ENCODE measurements around the gene DUSP11. TPM values are rescaled to one million over a fixed set of nuclear protein-coding genes. Genes with fewer than 3 reads are reported as not detected.

The DUSP11 gene
- total RNA-seq, 1 experiment from 2014 or later, result 22.9 TPM

DNA sequence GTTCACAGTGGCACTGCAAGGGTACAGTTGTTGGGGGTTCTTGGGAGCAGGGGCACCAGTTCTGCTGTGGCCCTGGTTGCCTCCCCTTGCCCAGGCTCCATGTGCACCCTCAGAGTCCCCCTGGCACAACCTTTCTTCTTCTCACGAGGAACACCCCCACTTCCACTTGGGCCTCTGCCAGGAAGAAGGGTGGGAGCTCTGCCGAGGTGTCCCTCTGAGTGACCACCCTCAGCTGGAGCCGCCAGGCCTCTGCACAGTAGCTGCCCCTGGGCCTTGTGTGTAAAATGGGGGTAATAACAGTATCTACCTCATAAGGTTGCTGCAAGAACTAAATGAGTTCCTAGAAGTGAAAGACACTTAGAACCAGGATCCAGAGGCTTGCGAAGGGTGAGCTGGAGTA lies 51.2 kb downstream of the DUSP11 start:
- Histone ChIP-seq H3K4me3 (replicated peaks in 1 of 2; ENCODE audit: low read depth in 1 of 2, low read length in 2 of 2) (no peak overlapping the region), H3K79me2 (ENCODE audit: insufficient read depth, low read length) (no peaks in the 10 kb centered on the region), H2AFZ (ENCODE audit: low read depth, low read length, poor library complexity, severe bottlenecking) (no peak overlapping the region), H3K9ac (ENCODE audit: low read length) (no peak overlapping the region), H3K4me2 (ENCODE audit: low read length) (no peak overlapping the region), H3K9me2 (ENCODE audit: insufficient read depth) (no peaks in the 10 kb centered on the region), H3K27ac (ENCODE audit: low read depth, low read length) (no peak overlapping the region), H3K27me3 (ENCODE audit: insufficient read depth, low read length) (no peaks in the 10 kb centered on the region), H4K20me1 (ENCODE audit: insufficient read depth) (no peaks in the 10 kb centered on the region), H3K9me3 (ENCODE audit: control insufficient read depth in 1 of 2, insufficient read depth in 1 of 2, low read depth in 1 of 2, low read length in 2 of 2) (no peaks in the 10 kb centered on the region), H3K4me1 (ENCODE audit: control insufficient read depth in 1 of 2, insufficient read depth in 2 of 2, low read length in 2 of 2) (no peaks in the 10 kb centered on the region), H3K36me3 (ENCODE audit: control insufficient read depth in 1 of 2, insufficient read depth in 2 of 2, low read length in 2 of 2) (peaks cover 14 to 17% of the 10 kb centered on the region in 2 experiments; a peak in 3 of 4 replicates)
- POLR2A ChIA-PET, result no interaction called here
- intact Hi-C loops (cut with micrococcal nuclease), result no loop called here
- RAD21 ChIA-PET (ENCODE audit: low non-redundant PET in 1 of 2, low total read pairs in 2 of 2, uncharacterized antibody in 2 of 2, unreplicated experiment in 2 of 2), result no interaction called here
- TF ChIP-seq, protein P1, sequence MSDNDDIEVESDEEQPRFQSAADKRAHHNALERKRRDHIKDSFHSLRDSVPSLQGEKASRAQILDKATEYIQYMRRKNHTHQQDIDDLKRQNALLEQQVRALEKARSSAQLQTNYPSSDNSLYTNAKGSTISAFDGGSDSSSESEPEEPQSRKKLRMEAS (IDR thresholded peaks at IDR 0.05), result no peak
- no peak for TF ChIP-seq RAD21 (IDR thresholded peaks at IDR 0.05; ENCODE audit: low read depth)
- no peak for TF ChIP-seq ELF1 (IDR thresholded peaks at IDR 0.05; ENCODE audit: borderline replicate concordance, low read depth)
- TF ChIP-seq SIN3A (IDR thresholded peaks at IDR 0.05; ENCODE audit: low read depth), result no peak
- no peak for TF ChIP-seq SP1 (IDR thresholded peaks at IDR 0.05; ENCODE audit: low read depth)
- TF ChIP-seq ZNF274 (IDR thresholded peaks at IDR 0.05; ENCODE audit: low read depth, low read length), result no peak
- TF ChIP-seq CBX3 (IDR thresholded peaks at IDR 0.05; ENCODE audit: low read depth), result no peak
- no peak for TF ChIP-seq POLR2A (IDR thresholded peaks at IDR 0.05; ENCODE audit: borderline replicate concordance, extremely low read depth, insufficient read depth, insufficient read length)
- no peak for TF ChIP-seq TCF7L2 (IDR thresholded peaks at IDR 0.05; ENCODE audit: borderline replicate concordance, extremely low read depth, insufficient read depth, insufficient read length)
- no peak for TF ChIP-seq EGR1 (IDR thresholded peaks at IDR 0.05; ENCODE audit: low read depth)
- no peak for TF ChIP-seq CEBPB (IDR thresholded peaks at IDR 0.05; ENCODE audit: low read depth)
- CTCF ChIA-PET, result no interaction called here
- ATAC-seq (no peak), DNase-seq (ENCODE audit: low read depth, low spot score) (no peak)
- no TSS peak for BruUV-seq (replicated peaks)

DNA sequence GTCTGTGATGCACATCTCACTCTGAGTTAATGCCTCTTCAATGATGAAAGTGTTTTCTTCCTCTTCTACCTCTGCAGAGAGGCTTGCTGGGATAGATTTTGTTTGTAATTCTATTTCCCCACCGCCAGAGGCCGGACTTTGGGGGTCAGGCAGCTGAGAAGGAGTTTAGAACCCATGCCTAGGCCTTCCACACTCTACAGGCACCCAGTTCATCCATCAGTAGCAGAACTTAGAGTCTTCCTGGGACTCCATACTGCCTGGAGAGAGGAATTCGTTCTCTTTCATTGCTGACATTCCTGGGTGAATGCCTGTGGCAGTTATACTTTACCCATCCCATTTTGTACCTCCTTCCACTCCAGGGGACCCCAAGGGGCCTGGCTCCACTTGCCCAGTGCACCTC lies 51.9 kb downstream of the DUSP11 start:
- ATAC-seq, result 0 out of 2 replicates have a peak, but pooled peaks have one; percentile 17
- RAD21 ChIA-PET (ENCODE audit: low non-redundant PET in 1 of 2, low total read pairs in 2 of 2, uncharacterized antibody in 2 of 2, unreplicated experiment in 2 of 2), result no interaction called here

More for the DNA sequence above, 51.9 kb downstream of the DUSP11 start:
- TF ChIP-seq, protein P2, sequence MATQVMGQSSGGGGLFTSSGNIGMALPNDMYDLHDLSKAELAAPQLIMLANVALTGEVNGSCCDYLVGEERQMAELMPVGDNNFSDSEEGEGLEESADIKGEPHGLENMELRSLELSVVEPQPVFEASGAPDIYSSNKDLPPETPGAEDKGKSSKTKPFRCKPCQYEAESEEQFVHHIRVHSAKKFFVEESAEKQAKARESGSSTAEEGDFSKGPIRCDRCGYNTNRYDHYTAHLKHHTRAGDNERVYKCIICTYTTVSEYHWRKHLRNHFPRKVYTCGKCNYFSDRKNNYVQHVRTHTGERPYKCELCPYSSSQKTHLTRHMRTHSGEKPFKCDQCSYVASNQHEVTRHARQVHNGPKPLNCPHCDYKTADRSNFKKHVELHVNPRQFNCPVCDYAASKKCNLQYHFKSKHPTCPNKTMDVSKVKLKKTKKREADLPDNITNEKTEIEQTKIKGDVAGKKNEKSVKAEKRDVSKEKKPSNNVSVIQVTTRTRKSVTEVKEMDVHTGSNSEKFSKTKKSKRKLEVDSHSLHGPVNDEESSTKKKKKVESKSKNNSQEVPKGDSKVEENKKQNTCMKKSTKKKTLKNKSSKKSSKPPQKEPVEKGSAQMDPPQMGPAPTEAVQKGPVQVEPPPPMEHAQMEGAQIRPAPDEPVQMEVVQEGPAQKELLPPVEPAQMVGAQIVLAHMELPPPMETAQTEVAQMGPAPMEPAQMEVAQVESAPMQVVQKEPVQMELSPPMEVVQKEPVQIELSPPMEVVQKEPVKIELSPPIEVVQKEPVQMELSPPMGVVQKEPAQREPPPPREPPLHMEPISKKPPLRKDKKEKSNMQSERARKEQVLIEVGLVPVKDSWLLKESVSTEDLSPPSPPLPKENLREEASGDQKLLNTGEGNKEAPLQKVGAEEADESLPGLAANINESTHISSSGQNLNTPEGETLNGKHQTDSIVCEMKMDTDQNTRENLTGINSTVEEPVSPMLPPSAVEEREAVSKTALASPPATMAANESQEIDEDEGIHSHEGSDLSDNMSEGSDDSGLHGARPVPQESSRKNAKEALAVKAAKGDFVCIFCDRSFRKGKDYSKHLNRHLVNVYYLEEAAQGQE (IDR thresholded peaks at IDR 0.05; ENCODE audit: low read depth), result no peak
- TF ChIP-seq POLR2AphosphoS5 (IDR thresholded peaks at IDR 0.05; ENCODE audit: low read depth, low read length) (no peak), EZH2 (IDR thresholded peaks at IDR 0.05) (no peak), CEBPB (IDR thresholded peaks at IDR 0.05; ENCODE audit: low read depth) (no peak), SIN3A (IDR thresholded peaks at IDR 0.05; ENCODE audit: low read depth) (no peak), YY1 (IDR thresholded peaks at IDR 0.05; ENCODE audit: extremely low read depth, insufficient replicate concordance, low read depth, low read length) (no peak), JUND (IDR thresholded peaks at IDR 0.05) (no peak)
- Histone ChIP-seq H3K9ac (ENCODE audit: low read length) (no peak overlapping the region), H3K4me3 (replicated peaks in 1 of 2; ENCODE audit: low read depth in 1 of 2, low read length in 2 of 2) (no peak overlapping the region), H3K9me3 (ENCODE audit: control insufficient read depth in 1 of 2, insufficient read depth in 1 of 2, low read depth in 1 of 2, low read length in 2 of 2) (no peaks in the 10 kb centered on the region), H3K27me3 (ENCODE audit: insufficient read depth, low read length) (no peaks in the 10 kb centered on the region), H3K79me2 (ENCODE audit: insufficient read depth, low read length) (no peaks in the 10 kb centered on the region), H3K9me2 (ENCODE audit: insufficient read depth) (no peaks in the 10 kb centered on the region), H3K36me3 (ENCODE audit: control insufficient read depth in 1 of 2, insufficient read depth in 2 of 2, low read length in 2 of 2) (peaks cover 9 to 17% of the 10 kb centered on the region in 2 experiments; a peak in 3 of 4 replicates), H4K20me1 (ENCODE audit: insufficient read depth) (no peaks in the 10 kb centered on the region), H3K4me1 (ENCODE audit: control insufficient read depth in 1 of 2, insufficient read depth in 2 of 2, low read length in 2 of 2) (no peaks in the 10 kb centered on the region), H3K4me2 (ENCODE audit: low read length) (no peak overlapping the region), H2AFZ (ENCODE audit: low read depth, low read length, poor library complexity, severe bottlenecking) (no peak overlapping the region), H3K27ac (ENCODE audit: low read depth, low read length) (no peak overlapping the region)
- no TSS peak for BruUV-seq (replicated peaks)
- intact Hi-C loops (cut with micrococcal nuclease), result no loop called here
- ChIA-PET POLR2A (no interaction called here), CTCF (no interaction called here)
- DNase-seq (ENCODE audit: low read depth, low spot score), result no peak

All from HCT116 (cell line).